Hematopoietic multipotent progenitor cell treated with erythropoietin and hydrocortisone succinate and interleukin-3 and kit ligand, for 17 days (in vitro differentiated cells): Measurements from ENCODE around the gene GPAM.
"Not testable (repeated sequence)": the region's sequence is repeated elsewhere in the genome, so short reads cannot be mapped to it uniquely, and the experiment has no call there.

Source experiments
- DNase-seq: peaks from one replicate; pipeline ENCODE4 v3.0.0-alpha.2; 2015; ENCODE audit warnings: low spot score

GPAM gene

GRCh38 chr10:112183329-112184051, at the start of gene GPAM:
Gene GPAM (minus strand): TSS chr10:112183765. CDS start chr10:112181784, 1,981 bp downstream.
- DNase-seq: peak; percentile 94

GRCh38 chr10:112232670-112233069, 49.1 kb upstream of the GPAM start:
- DNase-seq: no peak

GRCh38 chr10:112231602-112232400, 48.2 kb upstream of the GPAM start:
- no peak for DNase-seq

- no peak for DNase-seq
Measured at GRCh38 chr10:112230325-112230988, 46.9 kb upstream of the GPAM start.

- no peak for DNase-seq
Measured at GRCh38 chr10:112229901-112230300, 46.3 kb upstream of the GPAM start.

GRCh38 chr10:112229096-112229495, 45.5 kb upstream of the GPAM start:
- no peak for DNase-seq

- not testable (repeated sequence) for DNase-seq
Measured at GRCh38 chr10:112228366-112229088, 45.0 kb upstream of the GPAM start.

GRCh38 chr10:112227331-112227987, 43.9 kb upstream of the GPAM start:
- DNase-seq: no peak

GRCh38 chr10:112226439-112227248, 43.1 kb upstream of the GPAM start:
- DNase-seq: no peak

GRCh38 chr10:112225771-112226438, 42.3 kb upstream of the GPAM start:
- no peak for DNase-seq

GRCh38 chr10:112224933-112225529, 41.5 kb upstream of the GPAM start:
- no peak for DNase-seq

GRCh38 chr10:112223725-112224124, 40.2 kb upstream of the GPAM start:
- no peak for DNase-seq

GRCh38 chr10:112222799-112223198, 39.2 kb upstream of the GPAM start:
- DNase-seq: no peak

GRCh38 chr10:112221545-112221944, 38.0 kb upstream of the GPAM start:
- DNase-seq: no peak

GRCh38 chr10:112218960-112219359, 35.4 kb upstream of the GPAM start:
- DNase-seq: no peak

GRCh38 chr10:112218036-112218390, 34.4 kb upstream of the GPAM start:
- no peak for DNase-seq

GRCh38 chr10:112217386-112218035, 33.9 kb upstream of the GPAM start:
- DNase-seq: no peak

GRCh38 chr10:112216966-112217365, 33.4 kb upstream of the GPAM start:
- DNase-seq: no peak

GRCh38 chr10:112216151-112216550, 32.6 kb upstream of the GPAM start:
- no peak for DNase-seq
